Activated CD4-positive, alpha-beta memory T cell treated with anti-CD3 and anti-CD28 coated beads, Interleukin-2, amount 10 ng/mL, durations not matched to agents 7 days and 5 days (primary cell): ENCODE results near the gene UGT1A10. TPM values are rescaled to one million over a fixed set of nuclear protein-coding genes. Genes with fewer than 3 reads are reported as not detected.
"Not testable (repeated sequence)": the region's sequence is repeated elsewhere in the genome, so short reads cannot be mapped to it uniquely, and the experiment has no call there.

Source experiments
- CTCF ChIA-PET: fragments of 350-600 bp; sonication (Branson Sonifier 250); formaldehyde crosslinking; loops from one replicate; lab custom pipeline; 2021; ENCODE audit warnings: antibody characterized with exemption, inconsistent platforms; lab: Charles Lee
- POLR2A ChIA-PET: fragments of 350-600 bp; sonication (Branson Sonifier 250); formaldehyde crosslinking; loops from one replicate; lab custom pipeline; 2021; ENCODE audit warnings: antibody characterized with exemption; lab: Charles Lee
- DNase-seq: peaks from one replicate; pipeline ENCODE4 v3.0.0-alpha.2; 2020
- H3K27ac Mint-ChIP-seq: one replicate; pipeline ENCODE4 v1.8.0; 2021; ENCODE audit warnings: mild to moderate bottlenecking, mixed read lengths
- H3K27me3 Mint-ChIP-seq: one replicate; pipeline ENCODE4 v1.8.0; 2021; ENCODE audit warnings: mixed read lengths
- H3K36me3 Mint-ChIP-seq: one replicate; pipeline ENCODE4 v1.8.0; 2021; ENCODE audit warnings: low read depth, mixed read lengths
- H3K4me1 Mint-ChIP-seq: one replicate; pipeline ENCODE4 v1.8.0; 2021; ENCODE audit warnings: mixed read lengths
- H3K4me3 Mint-ChIP-seq: one replicate; pipeline ENCODE4 v1.8.0; 2021; ENCODE audit warnings: mild to moderate bottlenecking, mixed read lengths
- H3K9me3 Mint-ChIP-seq: one replicate; pipeline ENCODE4 v1.8.0; 2021; ENCODE audit warnings: mixed read lengths
- total RNA-seq, 2 experiments: library from RNA; stranded (reverse); gene quantifications; one replicate each; pipeline ENCODE4 v1.2.3, GENCODE V29; 2021

The UGT1A10 gene
- total RNA-seq, 2 experiments from 2014 or later: not detected

DNA sequence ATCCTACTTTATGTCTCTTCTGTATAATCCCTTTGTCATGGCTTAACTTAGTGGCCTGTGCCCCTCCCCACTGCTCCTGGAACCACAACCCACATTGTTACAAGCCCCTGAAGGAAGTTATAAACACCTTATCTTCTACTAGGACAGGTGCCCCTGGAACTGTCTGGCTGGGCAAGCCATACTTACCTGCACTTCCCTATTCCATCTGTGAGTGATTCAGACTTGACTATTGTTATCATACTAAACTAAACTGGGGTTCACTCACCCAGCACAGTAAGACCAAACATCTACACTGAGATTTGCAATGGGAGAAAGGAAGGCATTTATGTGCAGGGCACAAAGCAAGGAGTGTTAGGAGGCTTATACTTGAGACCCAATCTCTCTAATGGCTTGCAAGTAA is 52.8 kb downstream of the UGT1A10 start:
- H3K4me1 Mint-ChIP-seq: no peaks in the 10 kb centered on the region
- H3K9me3 Mint-ChIP-seq: no peaks in the 10 kb centered on the region
- no peak overlapping the region for H3K27ac Mint-ChIP-seq
- peaks cover 19% of the 10 kb centered on the region for H3K27me3 Mint-ChIP-seq
- ChIA-PET CTCF (no interaction called here), POLR2A (no interaction called here)
- H3K4me3 Mint-ChIP-seq: no peak overlapping the region
- DNase-seq: no peak
- no peaks in the 10 kb centered on the region for H3K36me3 Mint-ChIP-seq

DNA sequence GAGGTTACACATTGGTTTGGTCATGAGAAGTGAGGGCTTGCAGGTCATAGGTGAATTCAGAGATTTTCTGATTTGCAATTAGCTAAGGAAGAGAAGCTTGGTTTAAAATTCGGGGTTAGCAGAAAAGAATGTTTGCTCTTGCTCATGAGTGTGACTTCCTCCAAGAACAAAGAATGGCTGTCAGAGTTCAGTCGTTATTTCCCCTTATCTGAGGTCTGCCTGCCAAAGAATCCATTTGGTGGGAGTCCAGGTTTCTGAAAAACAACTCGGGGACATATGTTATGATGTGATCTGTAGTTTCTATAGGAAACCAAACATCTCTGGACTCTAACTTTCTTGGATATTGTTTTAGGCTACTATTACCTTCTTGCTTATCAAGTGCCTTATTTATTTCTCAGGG is 53.3 kb downstream of the UGT1A10 start:
- Mint-ChIP-seq H3K4me3 (no peak overlapping the region), H3K4me1 (no peaks in the 10 kb centered on the region), H3K9me3 (no peaks in the 10 kb centered on the region), H3K27ac (no peak overlapping the region), H3K27me3 (peaks cover 19% of the 10 kb centered on the region), H3K36me3 (no peaks in the 10 kb centered on the region)
- no peak for DNase-seq
- ChIA-PET CTCF (no interaction called here), POLR2A (no interaction called here)

DNA sequence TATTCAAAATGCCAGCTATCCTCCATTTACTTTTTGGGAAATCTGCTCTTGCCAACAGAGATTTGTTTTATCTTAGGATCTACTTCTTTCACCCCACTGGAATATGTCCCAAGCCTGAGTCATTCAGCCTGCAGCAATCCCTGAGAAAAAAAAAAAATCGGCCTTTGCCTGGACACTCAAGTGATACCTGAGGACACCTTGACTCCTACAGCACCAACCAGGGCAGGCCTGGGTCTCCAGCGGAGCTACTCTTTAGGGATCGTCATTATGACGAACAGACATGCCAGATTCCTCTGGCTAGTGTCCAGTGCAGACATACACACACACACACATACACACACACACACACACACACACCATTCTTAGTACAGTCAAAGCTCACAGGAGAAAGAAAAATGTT is 54.2 kb downstream of the UGT1A10 start:
- Mint-ChIP-seq H3K4me3 (no peak overlapping the region), H3K4me1 (no peaks in the 10 kb centered on the region), H3K9me3 (no peaks in the 10 kb centered on the region), H3K36me3 (no peaks in the 10 kb centered on the region), H3K27ac (no peak overlapping the region), H3K27me3 (peaks cover 16% of the 10 kb centered on the region)
- ChIA-PET POLR2A (no interaction called here), CTCF (no interaction called here)
- DNase-seq: no peak

DNA sequence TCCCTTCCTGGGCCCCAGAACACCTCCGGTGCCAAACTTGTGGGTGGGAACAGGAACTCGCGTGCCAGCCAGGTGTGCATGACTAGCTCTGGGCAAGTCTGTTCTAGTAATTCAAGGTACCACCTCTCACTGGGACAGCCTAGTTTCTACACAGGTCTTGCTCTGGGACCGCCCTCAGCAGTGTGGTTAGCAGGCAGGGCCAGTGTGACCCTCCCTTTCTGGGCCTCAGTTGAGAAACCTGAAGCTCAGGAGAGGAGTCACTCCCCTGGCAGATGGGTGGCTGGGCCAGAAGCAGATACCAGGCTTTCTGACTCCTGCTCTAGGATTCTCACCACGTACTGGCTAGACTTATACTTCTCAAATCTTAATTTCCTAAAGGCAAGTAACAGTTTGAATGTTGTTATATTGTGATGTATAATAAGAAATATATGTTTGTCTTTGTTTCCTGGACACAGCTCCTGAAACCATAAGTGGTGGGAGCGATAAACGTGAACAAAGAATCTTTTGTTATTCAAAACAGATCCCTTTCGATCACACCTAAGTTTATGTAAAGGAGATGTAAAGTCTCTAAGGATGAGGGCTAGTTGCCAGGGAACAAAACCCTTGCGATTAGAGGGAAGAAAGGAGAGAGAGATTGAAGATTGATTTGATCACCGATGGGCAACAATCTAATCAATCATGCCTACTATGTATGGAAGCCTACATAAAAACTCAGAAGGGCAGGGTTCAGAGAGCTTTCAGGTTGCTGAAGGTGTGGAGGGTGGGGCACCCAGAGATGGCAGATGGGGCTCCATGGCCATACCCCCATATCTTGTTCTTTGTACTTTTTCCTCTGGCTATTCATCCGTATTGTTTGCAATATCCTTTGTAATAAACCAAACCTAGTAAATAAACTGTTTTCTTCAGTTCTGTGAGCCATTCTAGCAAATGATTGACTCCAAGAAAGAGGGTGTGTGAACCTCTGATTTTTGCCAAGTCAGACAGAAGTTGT is 55.5 kb downstream of the UGT1A10 start:
- H3K27me3 Mint-ChIP-seq: peaks cover 17% of the 10 kb centered on the region
- H3K36me3 Mint-ChIP-seq: no peaks in the 10 kb centered on the region
- H3K4me1 Mint-ChIP-seq: no peaks in the 10 kb centered on the region
- no peak overlapping the region for H3K27ac Mint-ChIP-seq
- no peak overlapping the region for H3K4me3 Mint-ChIP-seq
- POLR2A ChIA-PET: no interaction called here
- CTCF ChIA-PET: no interaction called here
- no peaks in the 10 kb centered on the region for H3K9me3 Mint-ChIP-seq
- no peak for DNase-seq

DNA sequence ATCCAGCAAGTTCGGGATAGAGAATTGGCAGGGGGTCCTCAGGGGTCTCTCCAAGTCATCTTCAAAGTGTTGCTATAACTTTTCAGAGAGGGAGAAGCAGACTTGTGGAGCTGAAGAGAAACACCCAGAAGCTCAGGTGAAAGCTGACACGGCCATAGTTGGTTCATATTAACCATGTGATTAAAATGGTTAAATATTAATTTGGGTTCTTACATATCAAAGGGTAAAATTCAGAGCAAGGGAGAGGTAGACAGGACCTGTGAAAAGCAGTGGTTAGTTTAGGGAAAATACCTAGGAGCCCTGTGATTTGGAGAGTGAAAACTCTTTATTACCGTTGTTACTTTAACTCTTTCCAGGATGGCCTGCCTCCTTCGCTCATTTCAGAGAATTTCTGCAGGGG is 56.4 kb downstream of the UGT1A10 start, which contains the start of gene UGT1A6:
UGT1A6 (plus strand) TSS at position 243 of the 400 bp plus-strand sequence; CDS start at position 358, 115 bp downstream.
- H3K36me3 Mint-ChIP-seq: no peaks in the 10 kb centered on the region
- ChIA-PET CTCF (no interaction called here), POLR2A (no interaction called here)
- no peak within 1 kb of the TSS for H3K27ac Mint-ChIP-seq
- H3K4me1 Mint-ChIP-seq: no peaks in the 10 kb centered on the region
- H3K27me3 Mint-ChIP-seq: peaks cover 24% of the 10 kb centered on the region
- no peak for DNase-seq
- H3K4me3 Mint-ChIP-seq: no peak within 1 kb of the TSS
- H3K9me3 Mint-ChIP-seq: no peaks in the 10 kb centered on the region

DNA sequence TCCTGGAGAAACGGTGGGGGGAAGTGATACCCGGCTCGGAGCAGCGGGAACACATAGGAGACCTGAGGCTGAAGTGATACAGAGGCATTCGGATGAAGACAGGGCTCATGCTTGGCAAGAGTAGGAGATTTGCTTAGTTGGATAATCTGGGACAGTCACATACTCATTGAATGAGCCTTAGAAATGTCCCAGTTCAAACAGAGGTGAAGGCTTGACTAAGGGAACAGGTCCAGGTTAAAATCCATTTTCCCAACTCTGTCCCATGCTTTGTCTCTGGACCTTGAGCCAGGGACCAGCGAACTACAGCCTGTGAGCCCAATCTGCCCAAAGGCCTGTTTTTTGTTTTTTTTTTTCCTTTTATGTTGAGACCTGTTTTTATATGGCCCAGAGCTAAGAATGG is 57.7 kb downstream of the UGT1A10 start:
- Mint-ChIP-seq H3K27me3 (peaks cover 18% of the 10 kb centered on the region), H3K9me3 (no peaks in the 10 kb centered on the region), H3K36me3 (no peaks in the 10 kb centered on the region), H3K4me3 (no peak overlapping the region), H3K27ac (no peak overlapping the region), H3K4me1 (no peaks in the 10 kb centered on the region)
- POLR2A ChIA-PET: no interaction called here
- CTCF ChIA-PET: no interaction called here
- no peak for DNase-seq

DNA sequence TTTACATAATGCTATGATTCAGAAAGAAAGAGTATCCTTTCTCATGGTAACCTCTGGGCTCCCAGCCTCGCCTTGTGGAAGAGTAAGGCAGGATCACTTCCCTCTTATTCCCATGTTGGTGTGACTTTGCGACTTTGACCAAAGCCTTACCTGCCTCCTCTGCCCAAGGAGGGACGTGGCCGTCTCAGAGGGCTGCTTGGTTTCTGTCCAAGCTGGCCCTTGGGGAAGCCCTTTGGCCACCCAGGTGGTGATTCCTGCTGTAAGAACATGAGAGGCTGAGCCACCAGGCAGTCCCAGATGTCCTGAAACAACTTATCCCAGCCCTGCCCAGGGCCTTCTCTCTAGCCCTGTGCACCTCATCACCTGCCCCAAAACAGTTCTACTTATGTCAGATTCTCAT is 62.5 kb downstream of the UGT1A10 start:
- Mint-ChIP-seq H3K27me3 (peaks cover 24% of the 10 kb centered on the region), H3K4me3 (no peak overlapping the region), H3K4me1 (no peaks in the 10 kb centered on the region), H3K9me3 (no peaks in the 10 kb centered on the region), H3K36me3 (no peaks in the 10 kb centered on the region), H3K27ac (no peak overlapping the region)
- no peak for DNase-seq
- POLR2A ChIA-PET: no interaction called here
- CTCF ChIA-PET: no interaction called here

DNA sequence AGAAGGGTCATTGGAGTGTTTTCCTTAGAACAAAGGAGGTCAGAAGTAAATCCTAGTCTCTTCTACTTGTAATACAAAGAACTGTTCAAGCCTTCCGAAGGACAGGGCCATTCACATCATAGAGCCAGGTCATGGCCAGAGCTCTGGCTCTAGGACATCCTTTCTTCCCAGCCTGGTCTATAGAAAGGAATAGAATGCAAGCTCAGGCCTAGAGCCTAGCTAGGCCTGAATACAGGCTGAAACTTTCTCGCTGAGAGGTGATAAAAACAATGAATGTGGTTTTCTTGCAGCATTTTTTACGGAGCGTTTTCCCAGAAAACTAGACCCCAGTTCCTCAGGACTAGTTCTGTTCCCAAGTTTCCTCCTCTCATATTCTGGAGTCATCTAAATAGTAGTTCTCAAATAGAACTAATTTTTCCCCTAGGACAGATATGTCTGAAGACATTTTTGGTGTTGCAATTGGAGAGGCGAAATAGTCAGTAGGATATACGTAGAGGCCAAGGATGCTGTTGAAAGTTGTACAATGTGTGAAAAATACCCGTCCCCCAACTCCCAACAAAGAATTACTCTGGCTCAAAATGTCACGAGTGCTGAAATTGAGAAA is 63.3 kb downstream of the UGT1A10 start:
- no peak for DNase-seq
- peaks cover 24% of the 10 kb centered on the region for H3K27me3 Mint-ChIP-seq
- no peak overlapping the region for H3K27ac Mint-ChIP-seq
- no peaks in the 10 kb centered on the region for H3K36me3 Mint-ChIP-seq
- no peaks in the 10 kb centered on the region for H3K9me3 Mint-ChIP-seq
- no peaks in the 10 kb centered on the region for H3K4me1 Mint-ChIP-seq
- H3K4me3 Mint-ChIP-seq: no peak overlapping the region
- CTCF ChIA-PET: no interaction called here
- POLR2A ChIA-PET: no interaction called here

DNA sequence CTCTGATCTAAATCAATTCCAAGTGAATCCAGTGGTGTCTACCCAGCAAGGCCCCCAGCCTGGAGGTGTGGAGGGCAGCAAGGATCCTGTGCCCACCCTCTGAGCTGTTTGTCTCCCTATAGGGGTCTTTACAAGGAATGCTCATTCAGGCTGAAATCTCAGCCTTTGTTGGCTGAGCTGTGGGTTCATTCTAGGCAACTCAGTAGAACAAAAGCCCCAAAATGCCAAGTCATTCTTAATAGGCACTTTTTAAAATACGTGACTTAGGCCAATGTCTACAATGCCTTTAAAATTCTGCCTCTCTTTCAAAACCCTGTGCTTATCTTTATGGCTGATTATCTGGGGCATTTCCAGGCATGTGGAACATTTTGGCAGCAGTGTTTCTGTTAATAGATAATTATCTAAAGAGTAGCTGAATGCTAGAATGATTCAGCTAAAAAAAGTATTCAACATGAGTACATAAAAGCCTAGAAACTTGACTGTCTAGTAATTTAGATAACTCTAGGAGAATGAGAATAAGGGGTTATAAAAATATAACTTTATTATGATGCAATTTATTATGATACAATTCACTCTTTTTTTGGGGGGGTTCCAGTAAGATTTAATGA is 63.9 kb downstream of the UGT1A10 start:
- Mint-ChIP-seq H3K36me3 (no peaks in the 10 kb centered on the region), H3K27ac (no peak overlapping the region), H3K9me3 (no peaks in the 10 kb centered on the region), H3K4me3 (no peak overlapping the region), H3K4me1 (no peaks in the 10 kb centered on the region), H3K27me3 (peaks cover 25% of the 10 kb centered on the region)
- ChIA-PET CTCF (no interaction called here), POLR2A (no interaction called here)
- no peak for DNase-seq

DNA sequence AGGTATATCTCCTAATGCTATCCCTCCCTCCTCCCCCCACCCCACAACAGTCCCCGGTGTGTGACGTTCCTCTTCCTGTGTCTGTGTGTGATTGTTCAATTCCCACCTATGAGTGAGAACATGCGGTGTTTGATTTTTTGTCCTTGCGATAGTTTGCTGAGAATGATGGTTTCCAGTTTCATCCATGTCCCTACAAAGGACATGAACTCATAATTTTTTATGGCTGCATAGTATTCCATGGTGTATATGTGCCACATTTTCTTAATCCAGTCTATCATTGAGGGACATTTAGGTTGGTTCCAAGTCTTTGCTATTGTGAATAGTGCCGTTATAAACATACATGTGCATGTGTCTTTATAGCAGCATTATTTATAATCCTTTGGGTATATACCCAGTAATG is 64.6 kb downstream of the UGT1A10 start:
- H3K27ac Mint-ChIP-seq, DNase-seq, CTCF ChIA-PET, H3K4me1 Mint-ChIP-seq, H3K36me3 Mint-ChIP-seq, POLR2A ChIA-PET, H3K4me3 Mint-ChIP-seq, H3K9me3 Mint-ChIP-seq: not testable (repeated sequence)
- peaks cover 28% of the 10 kb centered on the region for H3K27me3 Mint-ChIP-seq

DNA sequence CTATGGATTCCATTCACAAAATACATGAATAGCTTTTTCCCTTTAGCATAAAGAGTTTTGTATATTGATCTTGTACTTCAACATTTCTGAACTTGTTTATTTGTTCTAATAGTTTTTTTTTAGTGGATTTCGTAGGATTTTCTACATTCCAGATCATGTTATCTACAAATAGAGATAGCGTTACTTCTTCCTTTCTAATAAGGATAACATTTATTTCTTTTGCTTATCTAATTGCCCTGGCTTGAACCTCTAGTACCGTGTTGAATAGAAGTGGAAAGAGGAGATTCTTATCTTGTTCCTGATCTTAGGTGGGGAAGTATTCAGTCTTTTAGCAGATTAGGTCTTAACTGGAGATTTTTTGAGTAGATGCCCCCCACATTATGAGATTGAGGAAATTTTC is 66.0 kb downstream of the UGT1A10 start:
- Mint-ChIP-seq H3K9me3 (no peaks in the 10 kb centered on the region), H3K4me1 (no peaks in the 10 kb centered on the region), H3K27me3 (peaks cover 22% of the 10 kb centered on the region), H3K4me3 (no peak overlapping the region), H3K36me3 (no peaks in the 10 kb centered on the region), H3K27ac (no peak overlapping the region)
- CTCF ChIA-PET: no interaction called here
- DNase-seq: no peak
- POLR2A ChIA-PET: no interaction called here

DNA sequence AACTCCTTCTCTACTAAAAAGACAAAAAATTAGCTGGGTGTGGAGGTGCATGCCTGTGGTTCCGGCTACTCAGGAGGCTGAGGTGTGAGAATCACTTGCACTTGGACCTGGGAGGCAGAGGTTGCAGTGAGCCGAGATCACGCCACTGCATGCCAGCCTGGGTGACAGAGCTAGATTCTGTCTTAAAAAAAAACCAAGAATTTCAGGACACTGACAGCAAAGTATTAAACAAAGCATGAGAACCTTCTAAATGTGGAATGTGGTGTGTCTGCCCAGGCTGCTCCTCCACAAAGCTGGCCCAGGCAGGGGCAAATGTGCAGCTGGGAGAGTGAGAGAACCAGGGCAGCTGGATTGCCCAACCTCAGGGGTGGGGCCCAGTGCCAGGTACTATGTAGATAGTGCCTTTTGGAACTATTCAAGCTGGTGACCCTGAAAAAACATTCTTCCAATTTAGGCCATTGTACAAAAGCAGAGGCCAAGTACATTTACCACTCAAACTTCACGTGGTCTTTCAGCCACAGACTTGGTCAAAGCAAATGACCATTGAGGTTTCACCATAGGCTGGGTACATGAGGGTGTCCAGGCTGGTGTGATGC is 69.8 kb downstream of the UGT1A10 start:
- H3K4me1 Mint-ChIP-seq: no peaks in the 10 kb centered on the region
- no peak for DNase-seq
- no peak overlapping the region for H3K4me3 Mint-ChIP-seq
- ChIA-PET CTCF (no interaction called here), POLR2A (no interaction called here)
- no peaks in the 10 kb centered on the region for H3K9me3 Mint-ChIP-seq
- H3K36me3 Mint-ChIP-seq: no peaks in the 10 kb centered on the region
- H3K27ac Mint-ChIP-seq: no peak overlapping the region
- peaks cover 29% of the 10 kb centered on the region for H3K27me3 Mint-ChIP-seq

DNA sequence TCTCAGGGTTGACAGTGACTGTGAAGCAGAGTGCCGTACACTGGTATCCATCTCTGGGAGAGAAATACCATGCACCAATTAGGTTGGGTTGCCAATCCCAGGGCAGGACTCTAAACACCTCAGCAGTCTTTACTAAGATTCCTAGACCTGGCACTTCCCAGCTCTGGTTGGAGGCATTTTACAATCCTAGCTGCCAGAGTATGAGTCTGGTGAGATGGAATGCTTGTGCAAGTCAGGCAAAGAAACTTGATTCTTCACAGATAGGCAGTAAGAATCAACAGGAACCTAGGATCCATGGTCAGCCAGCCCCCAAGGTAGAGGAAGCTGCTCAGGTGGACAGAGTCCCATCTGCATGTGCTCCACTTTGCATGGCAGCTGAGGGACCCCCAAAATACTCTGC is 70.5 kb downstream of the UGT1A10 start:
- Mint-ChIP-seq H3K4me1 (no peaks in the 10 kb centered on the region), H3K27me3 (peaks cover 31% of the 10 kb centered on the region), H3K36me3 (no peaks in the 10 kb centered on the region), H3K4me3 (no peak overlapping the region), H3K9me3 (no peaks in the 10 kb centered on the region), H3K27ac (no peak overlapping the region)
- ChIA-PET CTCF (interaction anchor here (0.7 to 1.3 kb wide), 3 partner anchors 10 to 1822 kb away, joined by 3 to 5 read pairs (median 3); partner anchors contain the start of gene UGT1A4), POLR2A (no interaction called here)
- DNase-seq: no peak
